Measurements from ENCODE around the gene PXDC1. TPM values are rescaled to one million over a fixed set of nuclear protein-coding genes. Genes with fewer than 3 reads are reported as not detected.

PXDC1 gene
- polyA plus RNA-seq, 1 experiment: 24.0 TPM

DNA sequence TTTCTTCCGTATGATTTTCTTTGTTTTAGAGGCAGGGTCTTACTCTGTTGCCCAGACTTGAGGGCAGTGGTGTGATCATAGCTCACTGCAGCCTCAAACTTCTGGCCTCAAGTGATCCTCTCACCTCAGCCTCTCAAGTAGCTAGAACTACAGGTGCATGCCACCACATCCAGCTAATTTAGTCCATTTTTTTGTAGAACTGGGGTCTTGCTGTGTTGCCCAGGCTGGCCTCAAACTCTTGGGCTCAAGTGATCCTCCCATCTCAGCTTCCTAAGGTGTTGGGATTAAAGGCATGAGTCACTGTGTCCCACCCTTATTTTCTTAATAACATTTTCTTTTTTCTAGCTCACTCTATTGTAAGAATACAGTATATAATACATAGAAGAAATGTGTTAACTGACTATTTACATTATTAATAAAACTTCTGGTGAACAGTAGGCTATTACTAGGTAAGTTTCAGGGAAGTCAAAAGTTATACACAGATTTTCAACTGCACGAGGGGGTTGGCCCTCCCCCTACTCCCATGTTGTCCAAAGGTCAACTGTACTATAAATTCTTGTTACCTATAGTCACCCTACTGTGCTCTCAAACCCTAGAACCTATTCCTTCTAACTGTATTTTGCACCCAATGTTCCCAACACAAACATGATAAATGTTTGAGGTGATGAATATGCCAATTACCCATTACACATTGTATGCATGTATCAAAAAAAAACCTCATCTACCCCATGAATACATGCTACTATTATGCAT, 56.3 kb downstream of the PXDC1 start:
- Histone ChIP-seq H3K27me3 (ENCODE audit: control insufficient read depth, insufficient read depth, low read length) (no peaks in the 10 kb centered on the region), H3K4me3 (ENCODE audit: low read depth, low read length) (no peak overlapping the region), H3K36me3 (ENCODE audit: control insufficient read depth, insufficient read depth, low read length) (no peaks in the 10 kb centered on the region)
- CTCF ChIA-PET: no interaction called here
- DNase-seq (ENCODE audit: low read depth): no peak
- TF ChIP-seq, protein P1, sequence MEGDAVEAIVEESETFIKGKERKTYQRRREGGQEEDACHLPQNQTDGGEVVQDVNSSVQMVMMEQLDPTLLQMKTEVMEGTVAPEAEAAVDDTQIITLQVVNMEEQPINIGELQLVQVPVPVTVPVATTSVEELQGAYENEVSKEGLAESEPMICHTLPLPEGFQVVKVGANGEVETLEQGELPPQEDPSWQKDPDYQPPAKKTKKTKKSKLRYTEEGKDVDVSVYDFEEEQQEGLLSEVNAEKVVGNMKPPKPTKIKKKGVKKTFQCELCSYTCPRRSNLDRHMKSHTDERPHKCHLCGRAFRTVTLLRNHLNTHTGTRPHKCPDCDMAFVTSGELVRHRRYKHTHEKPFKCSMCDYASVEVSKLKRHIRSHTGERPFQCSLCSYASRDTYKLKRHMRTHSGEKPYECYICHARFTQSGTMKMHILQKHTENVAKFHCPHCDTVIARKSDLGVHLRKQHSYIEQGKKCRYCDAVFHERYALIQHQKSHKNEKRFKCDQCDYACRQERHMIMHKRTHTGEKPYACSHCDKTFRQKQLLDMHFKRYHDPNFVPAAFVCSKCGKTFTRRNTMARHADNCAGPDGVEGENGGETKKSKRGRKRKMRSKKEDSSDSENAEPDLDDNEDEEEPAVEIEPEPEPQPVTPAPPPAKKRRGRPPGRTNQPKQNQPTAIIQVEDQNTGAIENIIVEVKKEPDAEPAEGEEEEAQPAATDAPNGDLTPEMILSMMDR (IDR thresholded peaks at IDR 0.05; ENCODE audit: insufficient read depth, low read depth, low read length): no peak
- POLR2A ChIA-PET: no interaction called here

DNA sequence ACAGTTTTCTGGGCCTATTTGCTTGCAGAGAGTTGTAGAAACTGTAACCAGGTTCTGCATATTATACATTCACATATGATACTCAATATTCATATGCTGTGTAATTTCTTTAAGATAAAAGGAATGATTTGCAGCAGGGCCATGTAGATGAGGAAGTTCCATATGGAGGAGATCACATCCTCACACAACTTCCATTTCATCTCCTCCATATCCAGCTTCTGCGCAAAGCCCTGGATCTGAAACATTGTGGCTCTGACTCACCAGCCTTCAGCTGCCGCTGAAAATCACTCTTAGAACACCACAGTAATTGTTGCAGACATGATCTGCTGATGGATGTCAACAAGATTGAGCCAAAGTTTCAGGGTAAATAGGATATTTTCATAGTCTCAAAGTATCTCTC, 57.7 kb downstream of the PXDC1 start:
- POLR2A ChIA-PET: no interaction called here
- no peak for DNase-seq (ENCODE audit: low read depth)
- CTCF ChIA-PET: no interaction called here

GRCh38 chr6:3690506-3690905, 61.0 kb downstream of the PXDC1 start:
- CTCF ChIA-PET: no interaction called here
- POLR2A ChIA-PET: no interaction called here
- no peaks in the 10 kb centered on the region for H3K27me3 ChIP-seq (ENCODE audit: control insufficient read depth, insufficient read depth, low read length)
- no peak for DNase-seq (ENCODE audit: low read depth)
- no peak overlapping the region for H3K4me3 ChIP-seq (ENCODE audit: low read depth, low read length)
- H3K36me3 ChIP-seq (ENCODE audit: control insufficient read depth, insufficient read depth, low read length): no peaks in the 10 kb centered on the region
- TF ChIP-seq, protein P1 (IDR thresholded peaks at IDR 0.05; ENCODE audit: insufficient read depth, low read depth, low read length): no peak

More for the DNA sequence above, 57.7 kb downstream of the PXDC1 start:
- Histone ChIP-seq H3K27me3 (ENCODE audit: control insufficient read depth, insufficient read depth, low read length) (no peaks in the 10 kb centered on the region), H3K4me3 (ENCODE audit: low read depth, low read length) (no peak overlapping the region), H3K36me3 (ENCODE audit: control insufficient read depth, insufficient read depth, low read length) (no peaks in the 10 kb centered on the region)
- TF ChIP-seq, protein P1 (IDR thresholded peaks at IDR 0.05; ENCODE audit: insufficient read depth, low read depth, low read length): no peak

GRCh38 chr6:3687847-3688246, 63.7 kb downstream of the PXDC1 start:
- Histone ChIP-seq H3K4me3 (ENCODE audit: low read depth, low read length) (no peak overlapping the region), H3K27me3 (ENCODE audit: control insufficient read depth, insufficient read depth, low read length) (no peaks in the 10 kb centered on the region), H3K36me3 (ENCODE audit: control insufficient read depth, insufficient read depth, low read length) (no peaks in the 10 kb centered on the region)
- TF ChIP-seq, protein P1 (IDR thresholded peaks at IDR 0.05; ENCODE audit: insufficient read depth, low read depth, low read length): no peak
- ChIA-PET POLR2A (no interaction called here), CTCF (interaction anchor here (1.9 kb wide), 1 partner anchor 11 kb away, joined by 5 read pairs; no protein-coding TSS in a partner anchor)
- DNase-seq (ENCODE audit: low read depth): no peak

GRCh38 chr6:3683331-3683730, 68.2 kb downstream of the PXDC1 start:
- no peak overlapping the region for H3K4me3 ChIP-seq (ENCODE audit: low read depth, low read length)
- CTCF ChIA-PET: no interaction called here
- DNase-seq (ENCODE audit: low read depth): no peak
- H3K36me3 ChIP-seq (ENCODE audit: control insufficient read depth, insufficient read depth, low read length): no peaks in the 10 kb centered on the region
- H3K27me3 ChIP-seq (ENCODE audit: control insufficient read depth, insufficient read depth, low read length): no peaks in the 10 kb centered on the region
- POLR2A ChIA-PET: no interaction called here
- TF ChIP-seq, protein P1 (IDR thresholded peaks at IDR 0.05; ENCODE audit: insufficient read depth, low read depth, low read length): no peak
